Measurements from ENCODE around the gene MISFA. TPM values are rescaled to one million over a fixed set of nuclear protein-coding genes. Genes with fewer than 3 reads are reported as not detected.
"Not testable (repeated sequence)": the region's sequence is repeated elsewhere in the genome, so short reads cannot be mapped to it uniquely, and the experiment has no call there.

MISFA gene
- 0.13 and 1.0 TPM in 2 replicates for total RNA-seq

DNA sequence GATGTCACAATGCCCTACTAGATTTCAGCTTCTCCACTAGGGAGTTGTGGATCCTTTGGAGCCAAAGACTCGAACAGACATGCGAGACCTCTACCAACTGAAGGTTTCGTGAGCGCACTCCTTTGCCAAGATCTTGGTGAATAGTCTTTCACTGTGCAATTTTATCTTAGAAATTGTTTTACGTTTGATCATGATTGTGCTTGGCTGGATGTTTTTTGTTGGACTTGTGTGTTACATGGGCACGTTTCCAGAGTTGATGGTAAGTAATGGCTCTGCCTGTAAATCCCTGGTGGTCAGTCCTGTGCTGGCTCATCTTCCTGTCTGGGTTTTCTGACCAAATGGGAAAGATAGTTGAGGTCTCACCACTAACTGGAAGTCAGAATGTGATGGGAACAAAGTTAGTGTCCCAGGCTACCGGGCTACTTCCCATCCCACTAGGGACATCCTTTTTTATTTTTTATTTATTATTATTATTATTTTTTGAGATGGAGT lies at the start of gene MISFA:
Gene MISFA (plus strand): TSS at position 51 of the 492 bp plus-strand sequence. CDS start 140 bp downstream, at position 191.
- DNase-seq (ENCODE audit: low read depth in 2 of 2): no peak

DNA sequence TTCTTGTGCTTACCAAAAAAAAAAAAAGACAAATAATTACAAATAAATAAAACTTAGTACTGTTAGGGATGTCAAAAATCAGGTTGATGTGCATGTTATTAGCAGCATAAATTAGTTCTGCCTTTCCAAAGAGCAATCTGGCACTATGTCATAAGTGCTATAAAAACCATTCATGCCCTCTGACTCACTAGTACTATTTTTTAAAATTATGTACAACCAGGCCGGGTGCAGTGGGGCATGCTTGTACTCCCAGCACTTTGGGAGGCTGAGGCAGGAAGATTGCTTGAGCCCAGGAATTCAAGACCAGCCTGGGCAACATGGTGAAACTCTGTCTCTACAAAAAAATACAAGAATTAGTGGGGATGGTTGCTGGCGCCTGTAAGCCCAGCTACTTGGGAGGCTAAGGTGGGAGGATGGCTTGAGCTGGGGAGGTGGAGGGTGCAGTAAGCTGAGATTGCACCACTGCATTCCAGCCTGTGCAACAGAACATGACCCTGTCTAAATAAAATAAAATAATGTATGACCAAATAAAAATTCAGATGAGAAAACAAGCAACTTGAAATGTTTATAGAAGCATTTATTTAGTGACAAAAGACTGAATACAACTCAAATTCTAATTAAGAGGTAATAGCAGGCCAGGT lies 36.4 kb upstream of the MISFA start:
- no peak for DNase-seq (ENCODE audit: low read depth in 2 of 2)

DNA sequence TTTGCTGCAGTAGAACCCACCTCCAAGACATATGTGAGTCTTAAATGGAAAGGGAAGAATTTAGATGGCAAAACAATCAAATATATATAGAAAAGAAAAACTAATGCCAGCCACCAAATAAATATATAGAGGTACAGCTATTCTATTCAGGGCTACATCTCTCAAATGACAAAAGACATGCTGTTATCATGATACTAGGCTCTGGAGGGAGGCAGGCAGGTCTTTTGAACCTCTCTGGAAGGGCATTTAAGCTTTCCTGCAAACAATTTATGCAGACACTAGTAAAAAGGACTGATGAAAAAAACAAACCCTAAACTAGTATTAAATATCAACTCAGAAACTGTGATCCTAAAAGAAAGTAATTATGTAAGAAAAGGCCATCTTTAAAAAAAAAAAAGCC lies 35.4 kb upstream of the MISFA start:
- no peak for DNase-seq (ENCODE audit: low read depth in 2 of 2)

GRCh38 chr11:18566406-18566805 lies 33.2 kb upstream of the MISFA start:
- DNase-seq (ENCODE audit: low read depth in 2 of 2): no peak

GRCh38 chr11:18567081-18567480 lies 32.5 kb upstream of the MISFA start:
- no peak for DNase-seq (ENCODE audit: low read depth in 2 of 2)

- DNase-seq (ENCODE audit: low read depth in 2 of 2): peak; percentile 38 to 80
These were observed 24.2 kb upstream of the MISFA start for GRCh38 chr11:18575361-18575760.

DNA sequence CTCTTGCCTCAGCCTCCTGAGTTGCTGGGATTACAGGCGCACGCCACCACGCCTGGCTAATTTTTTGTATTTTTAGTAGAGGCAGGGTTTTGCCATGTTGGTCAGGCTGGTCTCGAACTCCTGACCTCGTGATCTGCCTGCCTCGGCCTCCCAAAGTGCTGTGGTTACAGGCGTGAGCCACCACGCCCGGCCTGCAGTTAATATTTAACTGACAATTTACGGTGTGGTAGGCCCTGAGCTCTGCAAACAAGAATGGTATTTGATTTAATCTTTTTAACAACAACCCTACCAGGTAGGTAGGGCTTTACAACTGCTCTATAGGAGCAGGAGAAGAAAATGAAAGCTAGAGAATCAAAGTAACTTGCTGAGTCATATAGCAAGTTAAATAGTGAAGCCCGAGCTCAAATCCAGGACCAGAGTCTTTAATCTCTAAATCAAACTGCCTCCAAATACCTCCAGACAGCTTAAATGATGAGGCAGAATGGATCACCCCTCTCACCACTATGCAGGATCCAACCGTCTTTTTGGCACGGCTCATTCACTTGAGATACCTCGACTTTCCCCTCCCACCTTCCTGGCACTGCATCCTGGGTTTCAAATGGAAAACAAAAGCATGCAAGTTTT lies 20.5 kb upstream of the MISFA start:
- no peak for DNase-seq (ENCODE audit: low read depth in 2 of 2)

- DNase-seq (ENCODE audit: low read depth in 2 of 2): no peak
These were observed 19.3 kb upstream of the MISFA start for GRCh38 chr11:18580113-18580766.

DNA sequence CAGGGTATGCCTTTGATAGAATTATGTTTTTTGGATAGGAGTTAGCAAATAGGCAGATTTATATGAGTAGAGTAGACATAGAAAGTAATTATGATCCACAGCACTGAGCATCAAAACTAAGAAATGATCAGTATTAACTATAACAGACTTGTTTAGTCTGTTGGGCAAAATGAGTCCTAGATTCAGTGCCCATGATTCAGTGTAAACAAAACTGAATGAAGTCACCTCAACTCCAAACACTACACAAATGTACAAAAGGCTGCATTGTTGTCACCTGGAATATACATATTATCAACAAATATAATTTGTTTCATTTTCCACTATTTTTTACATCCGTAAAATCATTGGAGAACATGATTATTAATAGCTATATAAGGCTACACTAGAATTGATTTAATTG lies 17.8 kb upstream of the MISFA start:
- DNase-seq (ENCODE audit: low read depth in 2 of 2): no peak

DNA sequence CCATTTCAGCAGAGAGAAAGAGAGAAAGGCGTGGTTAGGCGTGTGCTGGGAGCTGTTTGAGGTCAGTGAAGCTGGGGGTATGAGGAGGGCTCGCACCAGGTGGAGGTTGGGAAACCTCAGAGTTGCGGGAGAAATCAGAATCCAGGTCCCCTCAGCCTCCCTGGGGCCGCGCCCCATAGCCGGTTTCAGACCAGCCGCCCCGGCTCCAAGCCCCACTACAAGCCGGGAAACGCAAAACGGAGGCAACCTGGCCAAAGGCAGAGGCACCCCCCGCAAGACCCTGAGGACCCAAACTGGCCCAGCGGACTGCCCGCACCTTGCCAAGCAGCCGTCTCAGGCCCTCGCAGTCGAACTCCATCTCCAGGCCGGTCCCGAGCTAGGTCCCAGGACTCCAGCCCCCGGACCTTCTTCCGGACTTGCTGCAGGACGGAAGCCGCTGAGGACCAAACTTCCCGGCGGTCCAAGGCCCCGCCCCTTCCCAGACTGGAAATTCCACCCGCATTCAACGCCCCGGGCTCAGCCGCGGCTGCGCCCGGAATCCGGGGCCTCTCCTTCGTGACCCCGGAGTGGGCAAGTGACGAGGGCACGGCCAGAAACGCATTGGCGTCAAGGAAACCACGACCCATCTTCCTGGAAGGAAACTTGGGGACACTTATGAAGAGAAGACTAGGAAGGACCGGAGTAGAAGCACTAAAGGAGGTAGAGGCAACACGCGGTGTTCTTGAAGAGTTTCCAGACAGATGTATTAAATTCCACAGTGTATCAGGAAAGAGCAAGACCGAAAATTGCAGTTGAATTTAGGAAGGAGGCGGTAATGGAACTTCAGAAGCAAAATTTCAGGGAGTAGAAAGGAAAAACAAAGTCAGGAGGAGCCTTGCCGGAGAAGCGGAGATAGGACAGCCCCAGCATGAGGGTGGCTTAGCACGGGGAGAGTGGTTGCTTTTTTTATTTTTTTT lies 11.0 kb upstream of the MISFA start, which contains the start of gene UEVLD:
Gene UEVLD (minus strand): TSS at position 438 of the 956 bp plus-strand sequence. CDS start 80 bp downstream, at position 358.
- peak; percentile 73 to 89 for DNase-seq (ENCODE audit: low read depth in 2 of 2)

DNA sequence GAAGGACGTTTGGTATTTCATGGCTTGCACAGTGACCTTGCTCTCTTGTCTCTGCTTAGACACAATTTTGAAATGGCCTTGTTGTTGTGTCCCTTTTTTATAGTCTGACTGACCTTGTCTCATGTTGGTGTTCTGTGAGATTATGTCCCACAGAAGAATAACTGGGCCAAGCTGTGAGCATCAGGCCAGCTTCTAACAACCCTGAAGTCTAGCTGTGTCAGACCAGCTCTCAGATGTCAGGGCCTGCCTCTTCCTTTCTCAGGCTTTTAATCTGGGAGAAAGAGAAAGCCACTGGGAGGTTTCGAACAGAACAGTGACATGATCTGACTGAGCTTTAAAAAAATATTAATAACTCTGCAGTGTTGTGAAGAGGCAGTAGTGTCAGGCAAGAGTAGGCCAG lies 9.0 kb upstream of the MISFA start:
- DNase-seq (ENCODE audit: low read depth in 2 of 2): no peak

DNA sequence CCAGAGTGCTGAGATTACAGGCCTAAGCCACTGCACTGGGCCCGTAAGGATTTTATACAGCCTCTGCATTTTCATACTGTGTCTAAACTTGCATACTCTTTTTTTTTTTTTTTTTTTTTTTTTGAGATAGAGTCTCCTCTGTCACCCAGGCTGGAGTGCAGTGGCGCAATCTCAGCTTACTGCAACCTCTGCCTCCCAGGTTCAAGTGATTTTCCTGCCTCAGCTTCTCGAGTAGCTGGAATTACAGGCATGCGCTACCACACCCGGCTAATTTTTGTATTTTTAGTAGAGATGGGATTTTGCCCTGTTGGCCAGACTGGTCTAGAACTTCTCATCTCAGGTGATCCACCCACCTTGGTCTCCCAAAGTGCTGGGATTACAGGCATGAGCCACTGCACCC lies 5.5 kb upstream of the MISFA start:
- DNase-seq (ENCODE audit: low read depth in 2 of 2): not testable (repeated sequence)

GRCh38 chr11:18594999-18595749 lies 4.4 kb upstream of the MISFA start:
- no peak for DNase-seq (ENCODE audit: low read depth in 2 of 2)

- DNase-seq (ENCODE audit: low read depth in 2 of 2): no peak
These were observed 1.5 kb downstream of the MISFA start for GRCh38 chr11:18600915-18601569.

- DNase-seq (ENCODE audit: low read depth in 2 of 2): peak in 1 of 2 donors; percentile 39
These were observed 8.8 kb downstream of the MISFA start for GRCh38 chr11:18608376-18608775.

DNA sequence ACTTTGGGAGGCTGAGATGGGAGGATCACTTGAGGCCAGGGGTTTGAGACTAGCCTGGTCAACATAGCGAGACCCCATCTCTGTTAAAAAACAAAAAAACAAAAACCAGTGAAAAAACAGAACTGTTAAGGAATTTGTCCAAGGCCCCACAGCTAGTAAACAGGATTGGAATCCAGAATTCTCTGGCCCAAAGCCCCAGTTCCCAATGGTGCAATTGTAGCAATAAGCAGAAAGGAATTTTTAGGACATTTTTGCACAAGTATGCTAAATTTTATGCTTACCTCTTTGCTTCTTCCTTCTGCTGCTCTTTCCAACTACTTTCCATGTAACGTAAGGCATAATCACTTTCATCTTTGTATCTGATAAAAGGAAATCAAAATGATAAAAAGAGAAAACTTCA lies 11.6 kb downstream of the MISFA start:
- DNase-seq (ENCODE audit: low read depth in 2 of 2): no peak

DNA sequence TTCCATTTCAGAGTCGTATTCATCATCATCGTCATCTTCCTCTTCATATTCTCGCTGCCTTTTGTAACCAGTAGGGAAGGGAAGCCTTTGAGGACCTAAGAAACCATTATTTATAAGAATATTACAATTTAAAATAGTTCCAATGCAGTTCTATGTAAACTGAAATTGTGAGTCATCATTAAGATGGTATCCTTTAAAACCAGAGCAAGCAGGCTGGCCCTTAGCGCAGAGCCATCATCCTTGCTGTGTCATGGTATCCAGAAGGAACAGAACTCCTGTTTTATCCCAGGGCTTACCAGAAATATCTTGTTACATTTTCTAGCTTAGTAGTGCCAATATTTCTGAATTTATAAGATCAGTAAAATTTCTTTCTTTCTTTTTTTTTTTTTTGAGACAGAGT lies 12.8 kb downstream of the MISFA start:
- DNase-seq (ENCODE audit: low read depth in 2 of 2): no peak

- DNase-seq (ENCODE audit: low read depth in 2 of 2): no peak
These were observed 15.1 kb downstream of the MISFA start for GRCh38 chr11:18614667-18615066.

DNA sequence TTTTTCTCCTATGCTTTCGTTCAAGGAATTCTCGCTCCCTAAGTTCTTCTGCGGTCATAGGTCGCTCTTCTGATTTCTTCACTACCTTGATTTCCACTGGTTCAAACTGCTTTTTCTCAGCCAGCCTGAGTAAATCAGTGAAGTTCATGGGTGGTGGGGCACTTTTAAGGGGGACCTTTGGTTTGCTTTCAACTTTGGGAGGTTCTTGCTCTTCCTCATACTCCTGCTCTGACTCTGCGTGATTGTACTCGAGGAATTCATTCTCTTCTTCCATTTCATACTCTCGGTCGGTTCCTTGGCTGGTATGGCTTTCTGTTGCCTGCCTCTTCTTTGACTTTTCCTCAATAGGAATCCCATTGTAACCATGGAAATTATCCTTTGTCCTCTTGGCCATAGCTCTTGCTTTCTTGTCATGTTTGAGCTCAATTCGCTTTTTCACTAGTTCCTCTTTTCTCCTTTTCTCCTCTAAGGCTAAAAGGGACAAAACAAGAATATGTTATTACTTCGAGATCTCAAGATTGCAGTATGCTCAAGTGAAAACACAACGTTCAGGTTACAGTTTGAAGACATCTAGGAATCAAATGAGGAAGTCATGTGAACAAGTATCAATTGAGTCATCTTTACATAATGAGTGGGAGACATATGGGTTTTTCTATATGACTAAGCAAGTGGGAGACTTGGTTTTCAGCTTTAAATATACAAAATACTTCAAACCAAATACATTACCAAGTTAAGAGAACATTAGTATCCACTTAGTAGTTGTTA lies 16.2 kb downstream of the MISFA start:
- DNase-seq (ENCODE audit: low read depth in 2 of 2): no peak
